Progenitor cell of endocrine pancreas (in vitro differentiated cells): Measurements from ENCODE around the gene NRAS. TPM values are rescaled to one million over a fixed set of nuclear protein-coding genes. Genes with fewer than 3 reads are reported as not detected.

Experiments used
- DNase-seq: peaks from one replicate; pipeline ENCODE4 v3.0.0; 2021; ENCODE audit warnings: low spot score; ENCODE audit not compliant: unreplicated experiment
- H3K27ac Mint-ChIP-seq: 2 replicates; pipeline ENCODE4 v1.8.0; 2021; ENCODE audit warnings: mild to moderate bottlenecking, moderate library complexity, mixed read lengths
- H3K27me3 Mint-ChIP-seq: 2 replicates; pipeline ENCODE4 v1.8.0; 2021; ENCODE audit warnings: mixed read lengths
- H3K36me3 Mint-ChIP-seq: 2 replicates; pipeline ENCODE4 v1.8.0; 2022; ENCODE audit warnings: mixed read lengths; ENCODE audit not compliant: insufficient read depth
- H3K4me1 Mint-ChIP-seq: 2 replicates; pipeline ENCODE4 v1.8.0; 2021; ENCODE audit warnings: low read depth, mixed read lengths
- H3K4me3 Mint-ChIP-seq: 2 replicates; pipeline ENCODE4 v1.8.0; 2021; ENCODE audit warnings: low read depth, mild to moderate bottlenecking, moderate library complexity, mixed read lengths
- H3K9me3 Mint-ChIP-seq: 2 replicates; pipeline ENCODE4 v1.8.0; 2021; ENCODE audit warnings: low read depth, mixed read lengths
- CTCF ChIP-seq: fragments of 200-600 bp; sonication (generic); IDR thresholded peaks from one replicate; pipeline ENCODE4 v1.5.0; 2021; ENCODE audit warnings: antibody characterized with exemption, mild to moderate bottlenecking; ENCODE audit not compliant: unreplicated experiment
- total RNA-seq: library from RNA; stranded (reverse); gene quantifications from 2 replicates; pipeline ENCODE4 v1.2.1, GENCODE V29; 2021

Gene NRAS
- total RNA-seq, 1 donor from 2014 or later: 59.1 TPM

- Mint-ChIP-seq H3K27me3 (no peaks in the 10 kb centered on the region), H3K4me1 (peaks cover 3% of the 10 kb centered on the region), H3K4me3 (no peak overlapping the region), H3K9me3 (no peaks in the 10 kb centered on the region), H3K36me3 (peaks cover 42% of the 10 kb centered on the region), H3K27ac (no peak overlapping the region)
- no peak for DNase-seq
- TF ChIP-seq CTCF: no peak
Measured at GRCh38 chr1:114740331-114740730, 23.8 kb upstream of the NRAS start.

GRCh38 chr1:114737314-114737849 lies 20.8 kb upstream of the NRAS start:
- no peak for TF ChIP-seq CTCF
- Mint-ChIP-seq H3K36me3 (peaks cover 48% of the 10 kb centered on the region), H3K9me3 (no peaks in the 10 kb centered on the region), H3K4me3 (no peak overlapping the region), H3K4me1 (peaks cover 1% of the 10 kb centered on the region), H3K27me3 (no peaks in the 10 kb centered on the region), H3K27ac (no peak overlapping the region)
- DNase-seq: no peak

- no peaks in the 10 kb centered on the region for H3K9me3 Mint-ChIP-seq
- H3K27me3 Mint-ChIP-seq: no peaks in the 10 kb centered on the region
- H3K4me1 Mint-ChIP-seq: no peaks in the 10 kb centered on the region
- no peak for TF ChIP-seq CTCF
- DNase-seq: no peak
- no peak overlapping the region for H3K4me3 Mint-ChIP-seq
- H3K27ac Mint-ChIP-seq: peak overlapping the region; percentile 2
- peaks cover 53% of the 10 kb centered on the region for H3K36me3 Mint-ChIP-seq
Measured at GRCh38 chr1:114735479-114735878, 18.9 kb upstream of the NRAS start.

GRCh38 chr1:114729782-114730181 lies 13.2 kb upstream of the NRAS start:
- Mint-ChIP-seq H3K4me1 (no peaks in the 10 kb centered on the region), H3K27me3 (no peaks in the 10 kb centered on the region), H3K36me3 (peaks cover 46% of the 10 kb centered on the region), H3K9me3 (no peaks in the 10 kb centered on the region), H3K27ac (no peak overlapping the region), H3K4me3 (no peak overlapping the region)
- DNase-seq: no peak
- TF ChIP-seq CTCF: no peak

- no peaks in the 10 kb centered on the region for H3K4me1 Mint-ChIP-seq
- H3K27me3 Mint-ChIP-seq: no peaks in the 10 kb centered on the region
- DNase-seq: no peak
- no peak for TF ChIP-seq CTCF
- H3K9me3 Mint-ChIP-seq: no peaks in the 10 kb centered on the region
- peak overlapping the region; percentile 60 for H3K27ac Mint-ChIP-seq
- no peak overlapping the region for H3K4me3 Mint-ChIP-seq
- H3K36me3 Mint-ChIP-seq: peaks cover 40% of the 10 kb centered on the region
Measured at GRCh38 chr1:114728553-114728952, 12.0 kb upstream of the NRAS start.
